HEK293 (cell line): Measurements from ENCODE around the gene ABCA3.

Source experiments
- BCL11A ChIP-seq: fragments of 450-650 bp; formaldehyde crosslinking; IDR thresholded peaks from 2 replicates; pipeline ENCODE4 v1.5.1; 2016; ENCODE audit warnings: low read depth, missing biosample characterization, missing genetic modification characterization
- CTCF ChIP-seq: fragments of 450-650 bp; formaldehyde crosslinking; IDR thresholded peaks from 2 replicates; pipeline ENCODE4 v1.5.1; 2016; ENCODE audit warnings: missing biosample characterization, missing genetic modification characterization
- TCF7L2 ChIP-seq: IDR thresholded peaks from 2 replicates; pipeline ENCODE4 v1.6.1; 2011; ENCODE audit warnings: low read depth, mild to moderate bottlenecking, inconsistent platforms, low read length, moderate library complexity, borderline replicate concordance
- ZNF221 ChIP-seq: fragments of 450-650 bp; formaldehyde crosslinking; IDR thresholded peaks from 2 replicates; pipeline ENCODE4 v1.5.1; 2017; ENCODE audit warnings: missing biosample characterization, missing genetic modification characterization, borderline replicate concordance
- ZNF501 ChIP-seq: fragments of 450-650 bp; formaldehyde crosslinking; IDR thresholded peaks from 2 replicates; pipeline ENCODE4 v1.5.1; 2016; ENCODE audit warnings: missing biosample characterization, missing genetic modification characterization
- ZNF639 ChIP-seq: fragments of 450-650 bp; formaldehyde crosslinking; IDR thresholded peaks from 2 replicates; pipeline ENCODE4 v1.5.1; 2016; ENCODE audit warnings: missing biosample characterization, missing genetic modification characterization
- ZSCAN16 ChIP-seq: fragments of 450-650 bp; formaldehyde crosslinking; IDR thresholded peaks from 2 replicates; pipeline ENCODE4 v1.5.1; 2016; ENCODE audit warnings: missing biosample characterization, missing genetic modification characterization

- TF ChIP-seq TCF7L2 (no peak), ZNF639 (tag by site-specific recombination) (no peak), CTCF (tag by site-specific recombination) (no peak), ZSCAN16 (no peak), ZNF501 (tag by site-specific recombination) (no peak), BCL11A (tag by site-specific recombination) (no peak), ZNF221 (tag by site-specific recombination) (no peak)
These were observed 41.2 kb downstream of the ABCA3 start for GRCh38 chr16:2299121-2299914.
